IPS-18c (cell line): Measurements from ENCODE around the gene ARID4A.
"Not testable (repeated sequence)": the region's sequence is repeated elsewhere in the genome, so short reads cannot be mapped to it uniquely, and the experiment has no call there.

Source experiments
- H3K4me3 ChIP-seq: 2 replicates; pipeline ENCODE4 v1.7.0; 2013; ENCODE audit warnings: low read depth, mild to moderate bottlenecking, low read length, moderate library complexity; ENCODE audit not compliant: insufficient read depth
- H3K9me3 ChIP-seq: one replicate; pipeline ENCODE4 v1.6.1; 2013; ENCODE audit warnings: mild to moderate bottlenecking, low read length, moderate library complexity; ENCODE audit not compliant: control insufficient read depth, insufficient read depth

Gene ARID4A

GRCh38 chr14:58332561-58332960 lies 34.2 kb downstream of the ARID4A start:
- no peaks in the 10 kb centered on the region for H3K9me3 ChIP-seq
- no peak overlapping the region for H3K4me3 ChIP-seq

GRCh38 chr14:58339666-58340065 lies 41.3 kb downstream of the ARID4A start:
- not testable (repeated sequence) for H3K9me3 ChIP-seq, H3K4me3 ChIP-seq

GRCh38 chr14:58341152-58341748 lies 42.9 kb downstream of the ARID4A start:
- H3K4me3 ChIP-seq = no peak overlapping the region

GRCh38 chr14:58343535-58343934 lies 45.2 kb downstream of the ARID4A start:
- not testable (repeated sequence) for H3K4me3 ChIP-seq, H3K9me3 ChIP-seq

More at GRCh38 chr14:58341152-58341748, 42.9 kb downstream of the ARID4A start:
- no peaks in the 10 kb centered on the region for H3K9me3 ChIP-seq

- Histone ChIP-seq H3K9me3 (no peaks in the 10 kb centered on the region), H3K4me3 (no peak overlapping the region)
Observed at GRCh38 chr14:58353516-58354299, 55.4 kb downstream of the ARID4A start.

- Histone ChIP-seq H3K4me3 (no peak overlapping the region), H3K9me3 (no peaks in the 10 kb centered on the region)
Observed at GRCh38 chr14:58354808-58355207, 56.5 kb downstream of the ARID4A start.

GRCh38 chr14:58356268-58356667 lies 57.9 kb downstream of the ARID4A start:
- Histone ChIP-seq H3K9me3 (no peaks in the 10 kb centered on the region), H3K4me3 (no peak overlapping the region)

GRCh38 chr14:58362272-58362671 lies 63.9 kb downstream of the ARID4A start:
- not testable (repeated sequence) for H3K9me3 ChIP-seq

GRCh38 chr14:58362798-58363412 lies 64.5 kb downstream of the ARID4A start:
- H3K4me3 ChIP-seq = no peak overlapping the region
- H3K9me3 ChIP-seq = no peaks in the 10 kb centered on the region

More at GRCh38 chr14:58362272-58362671, 63.9 kb downstream of the ARID4A start:
- not testable (repeated sequence) for H3K4me3 ChIP-seq

- Histone ChIP-seq H3K4me3 (no peak overlapping the region), H3K9me3 (no peaks in the 10 kb centered on the region)
Observed at GRCh38 chr14:58364316-58364715, 66.0 kb downstream of the ARID4A start.

GRCh38 chr14:58367296-58367695 lies 68.9 kb downstream of the ARID4A start:
- H3K9me3 ChIP-seq = no peaks in the 10 kb centered on the region
- H3K4me3 ChIP-seq = no peak overlapping the region

- no peaks in the 10 kb centered on the region for H3K9me3 ChIP-seq
- no peak overlapping the region for H3K4me3 ChIP-seq
Observed at GRCh38 chr14:58368956-58369355, 70.6 kb downstream of the ARID4A start.

GRCh38 chr14:58376791-58377190 lies 78.4 kb downstream of the ARID4A start:
- no peak overlapping the region for H3K4me3 ChIP-seq
- no peaks in the 10 kb centered on the region for H3K9me3 ChIP-seq

GRCh38 chr14:58390830-58391229 lies 92.5 kb downstream of the ARID4A start:
- H3K4me3 ChIP-seq = no peak overlapping the region

GRCh38 chr14:58395562-58395811 lies 97.1 kb downstream of the ARID4A start:
- H3K4me3 ChIP-seq = peak overlapping the region; percentile 72
- no peaks in the 10 kb centered on the region for H3K9me3 ChIP-seq

More at GRCh38 chr14:58390830-58391229, 92.5 kb downstream of the ARID4A start:
- H3K9me3 ChIP-seq = no peaks in the 10 kb centered on the region

- Histone ChIP-seq H3K4me3 (peak within 1 kb of the TSS; percentile 72), H3K9me3 (no peaks in the 10 kb centered on the region)
Observed at GRCh38 chr14:58395812-58396788, 97.7 kb downstream of the ARID4A start, which contains the start of gene TOMM20L. TOMM20L (plus strand) TSS chr14:58395930; CDS start chr14:58395958, 28 bp downstream.

- Histone ChIP-seq H3K9me3 (no peaks in the 10 kb centered on the region), H3K4me3 (no peak overlapping the region)
Observed at GRCh38 chr14:58397156-58397555, 98.8 kb downstream of the ARID4A start.
